Neural crest cell (in vitro differentiated cells): Measurements from ENCODE around the gene XAGE2. TPM values are rescaled to one million over a fixed set of nuclear protein-coding genes. Genes with fewer than 3 reads are reported as not detected.

Experiments used
- DNase-seq: peaks from one replicate; pipeline ENCODE4 v3.0.0; 2021; ENCODE audit warnings: low read depth, mixed read lengths, low spot score
- H3K27ac Mint-ChIP-seq: one replicate; pipeline ENCODE4 v1.8.0; 2021; ENCODE audit warnings: mild to moderate bottlenecking, mixed read lengths; ENCODE audit not compliant: unreplicated experiment
- H3K27me3 Mint-ChIP-seq: 2 replicates; pipeline ENCODE4 v1.8.0; 2021; ENCODE audit warnings: low read depth, mild to moderate bottlenecking, mixed read lengths
- H3K36me3 Mint-ChIP-seq: 2 replicates; pipeline ENCODE4 v1.8.0; 2021; ENCODE audit warnings: low read depth, mild to moderate bottlenecking, mixed read lengths
- H3K4me1 Mint-ChIP-seq: 2 replicates; pipeline ENCODE4 v1.8.0; 2021; ENCODE audit warnings: mixed read lengths
- H3K4me3 Mint-ChIP-seq: one replicate; pipeline ENCODE4 v1.8.0; 2021; ENCODE audit warnings: mild to moderate bottlenecking, mixed read lengths
- H3K9me3 Mint-ChIP-seq: 2 replicates; pipeline ENCODE4 v1.8.0; 2021; ENCODE audit warnings: mixed read lengths
- microRNA-seq: library from miRNA; unstranded; fragments of <30 nt; microRNA quantifications from one replicate; pipeline ENCODE4, GENCODE V29; 2020
- total RNA-seq: library from RNA; stranded (reverse); gene quantifications from 2 replicates; pipeline ENCODE4 v1.2.1, GENCODE V29; 2021
- TF ChIP-seq, protein P1 (sequence below): fragments of 200-600 bp; sonication (generic); conservative IDR thresholded peaks from 2 replicates; pipeline ENCODE4 v1.5.0; 2021; ENCODE audit warnings: antibody characterized with exemption, mild to moderate bottlenecking

XAGE2 gene
- total RNA-seq, 1 donor from 2014 or later: not detected

DNA sequence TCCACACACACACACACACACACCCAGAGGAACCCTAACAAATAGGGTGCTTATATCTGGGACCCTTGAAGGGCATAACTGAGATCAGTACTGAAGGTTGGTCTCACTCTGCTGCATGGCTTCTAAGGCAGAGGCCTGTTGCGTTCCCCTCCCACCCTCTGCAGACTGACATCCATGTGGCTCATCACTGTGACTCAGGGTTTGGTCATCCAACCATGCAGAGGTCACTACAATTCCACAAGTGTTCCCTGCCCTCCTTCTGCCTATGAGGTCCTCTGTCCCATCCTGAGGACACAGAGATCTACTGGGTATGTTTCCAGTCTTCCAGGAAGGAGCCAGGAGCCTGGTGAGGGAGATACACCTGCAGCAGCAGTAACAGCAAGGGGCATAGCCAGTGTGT is 55.8 kb downstream of the XAGE2 start:
- H3K27me3 Mint-ChIP-seq: peaks cover 2% of the 10 kb centered on the region
- H3K4me1 Mint-ChIP-seq: no peaks in the 10 kb centered on the region
- no peak for DNase-seq
- TF ChIP-seq, protein P1, sequence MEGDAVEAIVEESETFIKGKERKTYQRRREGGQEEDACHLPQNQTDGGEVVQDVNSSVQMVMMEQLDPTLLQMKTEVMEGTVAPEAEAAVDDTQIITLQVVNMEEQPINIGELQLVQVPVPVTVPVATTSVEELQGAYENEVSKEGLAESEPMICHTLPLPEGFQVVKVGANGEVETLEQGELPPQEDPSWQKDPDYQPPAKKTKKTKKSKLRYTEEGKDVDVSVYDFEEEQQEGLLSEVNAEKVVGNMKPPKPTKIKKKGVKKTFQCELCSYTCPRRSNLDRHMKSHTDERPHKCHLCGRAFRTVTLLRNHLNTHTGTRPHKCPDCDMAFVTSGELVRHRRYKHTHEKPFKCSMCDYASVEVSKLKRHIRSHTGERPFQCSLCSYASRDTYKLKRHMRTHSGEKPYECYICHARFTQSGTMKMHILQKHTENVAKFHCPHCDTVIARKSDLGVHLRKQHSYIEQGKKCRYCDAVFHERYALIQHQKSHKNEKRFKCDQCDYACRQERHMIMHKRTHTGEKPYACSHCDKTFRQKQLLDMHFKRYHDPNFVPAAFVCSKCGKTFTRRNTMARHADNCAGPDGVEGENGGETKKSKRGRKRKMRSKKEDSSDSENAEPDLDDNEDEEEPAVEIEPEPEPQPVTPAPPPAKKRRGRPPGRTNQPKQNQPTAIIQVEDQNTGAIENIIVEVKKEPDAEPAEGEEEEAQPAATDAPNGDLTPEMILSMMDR: no peak
- no peak overlapping the region for H3K4me3 Mint-ChIP-seq
- no peaks in the 10 kb centered on the region for H3K36me3 Mint-ChIP-seq
- H3K27ac Mint-ChIP-seq: no peak overlapping the region
- no peaks in the 10 kb centered on the region for H3K9me3 Mint-ChIP-seq

Small RNAs within 50 kb of the gene (microRNA-seq; reads per million reads assigned to microRNA genes)
- not detected for gene MIR8088

Other genes starting within 250 kb of the XAGE2 start
- gene MAGED4, start 184.1 kb upstream of the XAGE2 start, total RNA-seq: 122 and 143 TPM in 2 replicates
- not detected in 2 replicates for gene XAGE1A, start 126.8 kb downstream of the XAGE2 start, total RNA-seq
- not detected in 2 replicates for gene XAGE1B, start 148.0 kb downstream of the XAGE2 start, total RNA-seq